DMS153 treated with DMSO at 0.1 percent for 48 hours (cell line): ENCODE data around the gene BCL2L15.

Experiments used
- DNase-seq: peaks from one replicate; lab custom pipeline; 2025; ENCODE audit not compliant: unreplicated experiment; lab: John Stamatoyannopoulos, UW

The BCL2L15 gene

DNA sequence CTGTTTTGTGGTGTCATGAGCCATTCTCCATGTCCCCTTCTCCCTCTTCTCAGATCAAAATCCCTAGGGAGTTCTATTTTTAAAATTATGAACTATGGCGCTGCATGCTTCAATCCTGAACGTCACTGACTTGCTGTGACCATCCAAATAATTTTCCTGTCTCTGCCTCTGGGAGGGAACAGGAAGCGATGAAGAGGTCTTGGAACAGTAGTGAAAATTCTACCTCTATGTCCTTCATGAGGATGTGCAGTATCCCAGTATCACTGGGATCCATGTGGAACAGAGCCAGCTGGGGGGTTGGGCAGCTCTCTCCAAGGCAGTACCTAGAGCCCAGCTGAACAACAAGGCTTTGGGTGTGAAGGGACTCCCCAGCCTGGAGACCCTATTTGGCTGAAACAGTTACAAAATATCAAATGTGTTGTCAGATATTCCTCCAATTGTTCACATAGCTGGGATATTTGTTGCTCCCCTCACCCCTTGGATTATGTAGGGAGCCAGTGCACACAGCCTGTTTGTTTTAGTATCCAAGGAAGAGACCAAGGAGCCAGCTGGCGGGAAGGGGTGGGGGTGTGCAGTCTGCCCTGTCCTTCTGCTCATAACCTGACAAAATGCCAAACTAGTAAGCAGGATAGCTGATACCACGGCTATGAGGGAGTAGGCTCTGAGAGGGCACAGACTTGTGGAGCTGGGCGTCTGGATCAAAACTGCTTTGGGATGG, 25.4 kb upstream of the BCL2L15 start:
- no peak for DNase-seq

DNA sequence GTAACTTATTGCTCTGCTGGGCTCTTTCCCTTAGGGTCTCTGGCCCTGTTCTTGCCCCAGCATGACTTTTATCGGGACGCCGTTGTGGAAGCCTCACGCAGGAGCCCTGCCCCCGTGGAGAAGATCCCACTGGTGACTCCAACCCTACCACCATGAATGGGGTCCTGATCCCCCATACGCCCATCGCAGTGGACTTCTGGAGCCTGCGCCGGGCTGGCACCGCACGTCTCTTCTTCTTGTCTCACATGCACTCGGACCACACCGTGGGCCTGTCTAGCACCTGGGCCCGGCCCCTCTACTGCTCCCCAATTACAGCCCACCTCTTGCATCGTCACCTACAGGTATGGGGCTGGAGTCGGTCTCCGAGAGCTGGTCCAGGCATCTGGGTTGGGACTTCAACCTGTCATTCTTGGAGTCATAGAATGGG, 18.1 kb upstream of the BCL2L15 start:
- DNase-seq: no peak

DNA sequence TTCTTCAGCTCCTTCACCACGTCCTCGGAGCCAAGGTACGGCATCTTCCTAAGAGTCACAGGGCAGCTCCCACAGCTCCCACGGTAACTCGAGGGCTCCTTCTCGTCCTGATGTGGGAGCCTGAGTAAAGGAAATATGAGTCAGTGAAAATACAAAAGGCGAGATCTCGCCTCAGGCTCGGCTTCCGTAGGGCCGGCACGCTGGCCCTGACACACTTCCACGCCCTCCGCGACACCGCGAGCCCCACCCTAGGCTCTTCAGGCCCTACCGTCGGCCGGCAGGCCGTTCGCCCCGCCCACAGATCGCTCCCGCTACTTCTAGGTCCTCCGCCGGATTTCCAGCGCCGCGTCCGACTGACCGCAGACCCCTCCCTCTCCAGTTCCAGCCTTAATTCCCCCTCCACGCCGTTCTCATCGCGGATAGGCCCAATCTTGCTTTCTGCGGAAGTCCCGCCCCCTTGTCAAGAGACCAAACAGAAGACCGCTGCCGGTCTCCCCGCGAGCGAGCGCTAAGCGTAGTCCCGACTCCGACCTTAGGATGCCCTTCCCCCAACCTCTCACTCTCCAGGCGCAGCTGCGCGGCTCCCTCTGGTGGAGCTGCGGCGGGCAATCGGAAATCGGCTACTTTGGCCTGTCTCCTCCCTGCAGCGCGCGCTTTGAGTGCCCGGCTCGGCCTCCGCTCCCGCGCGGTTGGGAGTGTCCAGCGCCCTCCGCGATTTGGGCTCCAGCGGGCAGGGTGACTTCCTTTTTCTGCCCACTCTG, 17.5 kb upstream of the BCL2L15 start, which contains the start of the genes AP4B1 and DCLRE1B:
AP4B1 (minus strand) TSS at position 126 of the 761 bp plus-strand sequence; CDS start at position 44, 82 bp downstream.
DCLRE1B (plus strand) TSS at position 653 of the 761 bp plus-strand sequence. CDS start 261 bp downstream, outside the sequence.
- DNase-seq: peak; percentile 95

DNA sequence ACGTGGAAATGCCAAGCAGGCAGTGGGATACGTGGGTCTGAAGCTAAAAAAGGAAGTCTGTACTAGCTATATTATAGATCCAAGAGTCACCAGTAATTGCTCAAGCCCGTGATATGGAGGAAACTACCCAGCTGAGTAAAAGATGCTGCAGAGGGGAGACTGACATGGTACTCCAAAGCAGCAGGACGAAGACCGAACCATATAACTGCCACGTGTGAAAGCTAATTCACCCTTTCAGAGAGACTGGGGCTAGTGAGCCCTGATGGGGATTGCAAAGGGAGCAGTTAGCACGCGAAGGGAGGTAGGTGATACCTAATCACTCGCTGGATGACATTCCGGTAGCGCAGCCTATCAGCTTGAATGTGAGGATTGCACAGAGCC, 16.9 kb upstream of the BCL2L15 start:
- DNase-seq: no peak

DNA sequence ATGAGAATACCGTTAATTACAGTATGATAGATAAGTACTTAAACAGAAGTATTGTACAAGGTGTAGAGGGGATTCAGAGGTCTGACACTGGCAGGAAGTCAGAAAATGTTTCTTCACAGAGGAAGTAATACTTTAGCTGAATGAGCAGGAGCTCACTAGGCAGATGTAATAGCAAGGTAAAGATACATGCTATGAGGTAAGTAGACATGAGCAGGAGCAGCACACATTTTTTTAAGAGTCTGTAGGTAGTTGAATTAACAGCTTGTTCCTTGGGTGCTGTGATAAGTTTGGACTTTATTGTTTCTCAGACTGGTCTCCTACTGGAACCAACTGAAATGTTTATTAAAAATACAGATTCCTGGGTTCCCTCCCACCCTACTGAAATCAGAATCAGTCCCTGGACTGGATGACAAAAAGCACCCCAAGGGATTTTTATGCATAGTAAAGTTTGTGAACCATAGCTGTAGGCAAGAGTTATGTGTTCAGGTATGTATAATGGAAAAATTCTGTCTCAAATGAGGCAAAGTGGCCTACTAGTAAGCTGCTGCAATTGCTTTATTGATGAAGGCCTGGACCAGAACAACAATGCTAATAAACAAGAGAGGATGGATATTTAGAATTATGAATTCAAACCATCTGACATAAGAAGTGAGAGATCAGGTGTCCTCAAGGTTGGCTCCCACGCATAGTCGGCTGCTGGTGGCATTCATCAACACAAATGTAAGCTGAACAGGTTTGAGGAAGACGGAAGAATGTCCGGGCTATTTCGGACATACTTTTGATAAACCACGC, 16.3 kb upstream of the BCL2L15 start:
- DNase-seq: no peak

DNA sequence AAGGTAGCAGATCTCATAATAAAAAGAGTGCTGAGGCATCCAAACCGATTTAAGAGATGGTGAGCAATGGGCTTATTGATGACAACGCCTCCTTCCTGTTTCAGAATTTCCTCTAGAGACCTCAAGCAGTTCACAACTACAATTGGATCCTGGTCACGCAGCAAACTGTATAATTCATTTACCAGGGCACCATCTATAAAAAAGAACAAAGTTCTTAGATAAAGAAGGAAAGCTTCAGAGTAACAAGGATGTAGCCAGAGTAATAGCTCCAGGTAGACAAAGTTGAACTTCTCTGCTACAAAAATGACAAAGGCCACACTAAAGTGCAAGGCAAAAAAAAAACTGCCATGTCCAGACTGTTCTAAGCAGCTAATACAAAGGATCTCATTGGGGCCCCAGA, 13.8 kb upstream of the BCL2L15 start:
- DNase-seq: no peak

DNA sequence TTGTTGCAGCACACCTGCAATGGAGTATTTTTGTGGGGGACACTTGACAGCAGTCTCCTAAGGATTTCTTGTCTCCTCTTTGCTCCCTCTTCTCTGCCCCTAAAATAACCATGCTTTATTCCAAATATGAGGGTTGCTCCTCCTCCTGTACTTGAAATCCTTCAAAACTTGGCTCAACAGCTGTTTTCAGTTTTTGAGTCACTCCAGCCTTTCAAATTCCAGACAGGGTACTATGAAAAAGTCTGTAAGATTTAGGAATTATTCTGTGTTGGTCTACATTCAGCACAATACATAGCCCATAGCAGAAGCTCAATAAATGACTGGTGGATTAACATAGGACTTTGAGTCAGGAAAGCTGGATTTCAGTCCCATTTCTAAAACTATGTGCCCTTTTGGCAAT, 11.7 kb upstream of the BCL2L15 start:
- DNase-seq: no peak

DNA sequence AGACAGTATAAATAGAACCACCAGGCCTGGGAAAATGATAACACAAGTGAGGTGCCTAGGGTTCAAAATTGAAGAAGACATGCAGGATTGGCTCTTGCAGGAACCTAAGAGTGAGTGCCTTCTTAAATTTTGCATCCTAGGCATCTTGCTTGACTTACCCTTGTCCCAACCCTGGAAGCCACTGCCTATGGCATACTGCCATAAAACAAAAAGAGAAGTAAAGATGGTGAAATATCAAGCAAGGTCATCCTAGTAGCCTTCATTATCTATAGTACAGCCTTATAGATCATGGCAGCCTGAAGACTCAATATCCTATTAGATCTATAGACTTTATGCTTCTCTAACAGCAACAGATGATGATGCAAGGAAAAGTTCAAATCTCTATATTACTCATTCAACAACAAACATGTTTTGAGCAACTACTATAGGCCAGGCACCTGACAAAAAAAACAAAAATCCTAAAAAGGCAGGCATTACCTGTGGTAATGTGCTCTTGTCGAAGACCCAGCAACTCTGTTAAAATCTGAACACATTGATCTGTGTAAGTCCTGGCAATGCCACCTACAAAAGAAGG, 10.9 kb upstream of the BCL2L15 start:
- DNase-seq: no peak

DNA sequence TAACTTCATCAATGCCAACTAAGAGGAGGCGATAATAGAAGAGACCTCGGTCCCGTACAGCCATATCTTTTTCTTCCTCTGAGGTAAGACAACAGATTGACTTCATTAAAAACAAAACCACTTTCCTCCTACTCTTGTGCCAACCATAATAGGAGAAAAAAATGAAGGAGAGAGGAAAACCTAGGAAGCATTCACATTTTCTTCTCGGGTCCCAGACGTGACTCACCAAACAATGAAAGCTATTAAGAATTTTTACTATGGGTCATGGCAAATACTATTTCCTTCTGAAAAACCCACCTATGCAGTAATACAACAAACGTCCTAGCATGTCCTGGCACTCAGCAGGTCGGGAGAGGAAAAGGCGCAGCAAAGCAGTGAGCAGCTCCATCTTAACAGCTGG, 8.6 kb upstream of the BCL2L15 start:
- no peak for DNase-seq

DNA sequence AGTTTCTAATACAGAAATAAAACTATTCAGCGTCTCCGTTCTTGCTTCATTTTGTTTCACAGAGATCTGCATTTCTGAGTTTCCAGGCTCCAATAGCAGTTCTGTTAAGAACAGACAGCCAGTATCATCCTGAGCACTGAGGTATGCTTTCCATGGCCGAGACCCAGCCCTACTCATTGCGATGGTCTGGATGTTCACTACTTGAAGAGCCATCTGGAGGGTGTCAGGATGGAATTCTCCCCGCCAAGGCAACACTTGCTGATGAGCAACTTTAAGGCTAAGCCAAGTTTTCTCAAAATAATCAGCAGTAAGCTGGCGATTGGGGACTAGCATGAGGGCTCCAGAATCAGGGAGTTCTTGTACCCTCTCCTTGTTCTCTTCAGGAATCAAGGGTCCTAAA, 7.7 kb upstream of the BCL2L15 start:
- no peak for DNase-seq

DNA sequence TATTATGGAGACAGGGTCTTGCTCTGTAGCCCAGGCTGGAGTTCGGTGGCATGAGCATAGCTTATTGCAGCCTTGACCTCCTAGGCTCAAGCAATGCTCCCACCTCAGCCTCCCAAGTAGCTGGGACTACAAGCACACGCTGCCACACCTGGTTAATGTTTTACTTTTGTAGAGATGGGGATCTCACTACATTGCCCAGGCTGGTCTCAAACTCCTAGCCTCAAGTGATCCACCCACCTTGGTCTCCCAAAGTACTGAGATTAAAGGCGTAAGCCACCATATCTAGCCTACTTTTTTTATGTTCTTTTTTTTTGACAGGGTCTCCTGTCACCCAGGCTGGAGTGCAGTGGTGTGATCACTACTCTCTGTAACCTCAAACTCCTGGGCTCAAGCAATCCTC, 5.9 kb upstream of the BCL2L15 start:
- no peak for DNase-seq

DNA sequence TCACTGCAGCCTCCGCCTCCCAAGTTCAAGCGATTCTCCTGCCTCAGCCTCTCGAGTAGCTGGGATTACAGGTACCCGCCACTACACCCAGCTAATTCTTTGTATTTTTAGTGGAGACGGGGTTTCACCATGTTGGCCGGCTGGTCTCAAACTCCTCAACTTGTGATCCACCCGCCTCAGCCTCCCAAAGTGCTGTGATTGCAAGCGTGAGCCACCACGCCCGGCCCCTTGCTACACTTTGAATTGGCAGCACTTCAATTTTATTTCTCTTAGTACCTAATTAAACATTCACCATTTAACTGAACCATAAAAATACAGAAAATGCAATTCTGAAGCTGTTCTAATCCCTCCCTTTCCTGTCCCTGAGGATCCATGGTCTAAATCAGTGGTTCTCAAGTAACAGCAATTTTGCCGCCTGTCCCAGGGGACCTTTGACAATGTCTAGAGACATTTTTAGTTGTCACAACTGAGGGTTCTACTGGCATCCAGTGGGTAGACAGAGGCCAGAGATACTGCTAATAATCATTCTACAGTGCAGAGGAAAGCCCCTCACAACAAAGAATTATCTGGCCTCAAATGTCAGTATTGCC, 4.3 kb upstream of the BCL2L15 start:
- no peak for DNase-seq

DNA sequence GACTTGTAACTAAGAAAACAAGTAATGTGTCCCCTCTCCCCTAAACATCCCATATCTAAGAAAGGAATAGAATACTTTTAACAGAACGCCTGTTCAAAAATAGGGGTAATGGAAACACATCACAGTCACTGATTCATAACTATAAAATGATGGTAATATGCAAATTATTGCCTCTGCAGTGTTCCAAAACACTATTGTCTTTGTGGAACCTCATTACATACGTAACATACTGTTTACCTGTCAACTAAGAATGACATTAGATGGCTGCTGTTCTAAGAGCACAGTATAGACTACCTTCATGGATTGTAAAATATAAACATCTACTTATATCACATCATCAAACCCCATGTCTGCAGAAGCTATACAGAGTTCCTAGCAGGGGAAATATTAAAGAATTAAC, 3.4 kb upstream of the BCL2L15 start:
- no peak for DNase-seq

DNA sequence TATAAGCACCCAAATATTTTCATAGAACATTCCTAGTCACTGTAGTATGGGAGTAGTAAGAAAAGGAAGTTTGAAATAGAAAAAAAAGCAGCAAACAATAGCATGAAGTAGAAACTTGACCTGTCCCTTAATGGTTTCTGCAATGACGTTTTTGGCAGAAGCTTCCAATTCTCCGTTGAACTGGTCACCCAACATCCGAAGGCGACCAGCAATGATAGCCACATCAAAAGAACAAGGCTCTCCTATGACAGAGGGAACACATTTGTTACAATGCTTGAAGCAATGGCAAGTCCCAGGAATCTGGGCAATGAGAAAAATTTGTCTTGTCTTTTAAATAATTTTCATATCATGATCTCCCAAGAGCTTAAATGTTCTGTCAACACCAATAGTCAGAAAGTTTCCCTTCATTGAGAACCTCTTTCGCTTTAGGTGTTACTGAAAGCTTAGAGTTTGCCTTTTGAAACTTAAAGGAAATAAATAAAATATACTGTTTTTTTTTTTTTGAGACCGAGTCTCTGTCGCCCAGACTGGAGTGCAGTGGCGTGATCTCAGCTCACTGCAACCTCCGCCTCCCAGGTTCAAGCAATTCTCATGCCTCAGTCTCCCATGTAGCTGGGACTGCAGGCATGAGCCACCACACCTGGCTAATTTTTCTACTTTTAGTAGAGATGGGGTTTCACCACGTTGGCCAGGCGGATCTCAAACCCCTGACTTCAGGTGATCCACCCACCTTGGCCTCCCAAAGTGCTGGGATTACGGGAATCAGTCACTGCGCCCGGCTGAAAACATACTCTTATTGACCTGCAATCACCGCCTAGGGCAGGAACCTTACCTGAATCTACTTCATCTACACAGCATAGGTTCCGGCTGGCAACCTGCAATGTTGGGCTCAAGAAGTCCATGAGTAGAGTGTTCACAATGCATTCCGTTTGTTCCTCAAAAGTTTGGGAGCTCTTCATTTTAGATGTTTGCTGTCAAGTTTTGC, 672 bp downstream of the BCL2L15 start:
- no peak for DNase-seq

DNA sequence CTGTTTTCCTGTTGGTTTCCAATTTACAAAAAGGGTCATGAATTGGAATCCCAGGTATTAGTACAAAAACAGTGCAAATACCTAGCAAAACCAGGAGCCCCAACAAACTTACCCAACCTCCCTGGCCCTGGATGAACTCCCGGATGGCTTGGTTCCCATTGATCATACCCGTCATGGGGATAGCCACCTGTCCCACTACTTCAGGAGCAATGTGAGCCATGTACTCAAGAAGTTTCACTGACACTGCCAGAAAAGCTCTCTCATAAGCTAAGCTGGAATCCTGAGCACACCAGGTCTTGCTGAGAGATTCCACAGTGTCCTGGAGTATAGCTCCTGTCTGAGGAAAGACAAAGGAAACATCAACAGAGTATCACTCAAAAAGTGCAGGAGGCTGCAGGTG, 5.7 kb downstream of the BCL2L15 start:
- no peak for DNase-seq

DNA sequence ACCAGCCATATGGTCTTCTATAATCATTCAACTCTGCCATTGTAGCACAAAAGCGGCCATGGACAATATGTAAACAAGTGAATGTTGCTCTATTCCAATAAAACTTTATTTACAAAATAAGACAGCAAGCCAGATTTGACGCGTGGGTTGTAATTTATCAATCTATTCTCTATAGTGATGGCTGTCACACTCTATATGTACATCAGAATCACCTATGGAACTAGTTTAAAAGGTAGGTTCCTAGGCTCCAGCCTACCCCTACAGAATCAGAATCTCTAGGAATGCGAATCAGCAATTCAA, 7.7 kb downstream of the BCL2L15 start:
- DNase-seq: no peak

DNA sequence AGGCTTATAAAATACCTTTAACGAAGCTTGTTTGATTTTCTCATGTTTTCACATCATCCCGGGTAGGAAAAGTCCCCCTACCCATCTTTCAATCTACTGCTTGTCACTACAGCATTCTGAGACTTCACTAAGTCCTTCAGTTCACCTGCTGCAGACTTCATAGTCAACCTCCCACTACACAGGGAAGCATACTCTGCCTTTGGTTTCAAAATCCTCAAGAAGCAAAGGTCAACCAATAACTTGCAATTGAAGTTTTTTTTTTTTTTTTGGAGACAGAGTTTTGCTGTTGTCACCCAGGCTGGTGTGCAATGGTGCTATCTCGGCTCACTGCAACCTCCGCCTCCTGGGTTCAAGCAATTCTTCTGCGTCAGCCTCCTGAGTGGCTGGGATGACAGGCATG, 11.2 kb downstream of the BCL2L15 start:
- DNase-seq: no peak

DNA sequence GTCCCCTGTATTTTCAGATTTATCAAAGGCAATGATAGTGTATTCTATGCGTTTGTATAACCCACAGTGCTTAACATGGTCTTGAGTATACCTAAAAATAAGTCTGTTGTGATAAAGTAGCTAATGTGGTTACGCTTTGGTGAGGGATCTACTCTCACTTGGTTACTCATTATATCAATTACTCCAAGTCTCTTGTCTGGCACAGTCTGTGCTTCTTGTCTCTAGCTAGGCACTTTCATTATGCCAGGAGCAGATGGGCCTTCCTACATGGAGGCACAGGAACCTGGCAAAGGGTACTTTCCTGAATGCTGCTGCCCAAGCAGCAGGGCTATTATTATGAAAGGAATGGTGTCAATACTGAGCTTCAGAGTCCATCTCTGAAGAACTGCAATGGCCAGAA, 11.7 kb downstream of the BCL2L15 start:
- no peak for DNase-seq

DNA sequence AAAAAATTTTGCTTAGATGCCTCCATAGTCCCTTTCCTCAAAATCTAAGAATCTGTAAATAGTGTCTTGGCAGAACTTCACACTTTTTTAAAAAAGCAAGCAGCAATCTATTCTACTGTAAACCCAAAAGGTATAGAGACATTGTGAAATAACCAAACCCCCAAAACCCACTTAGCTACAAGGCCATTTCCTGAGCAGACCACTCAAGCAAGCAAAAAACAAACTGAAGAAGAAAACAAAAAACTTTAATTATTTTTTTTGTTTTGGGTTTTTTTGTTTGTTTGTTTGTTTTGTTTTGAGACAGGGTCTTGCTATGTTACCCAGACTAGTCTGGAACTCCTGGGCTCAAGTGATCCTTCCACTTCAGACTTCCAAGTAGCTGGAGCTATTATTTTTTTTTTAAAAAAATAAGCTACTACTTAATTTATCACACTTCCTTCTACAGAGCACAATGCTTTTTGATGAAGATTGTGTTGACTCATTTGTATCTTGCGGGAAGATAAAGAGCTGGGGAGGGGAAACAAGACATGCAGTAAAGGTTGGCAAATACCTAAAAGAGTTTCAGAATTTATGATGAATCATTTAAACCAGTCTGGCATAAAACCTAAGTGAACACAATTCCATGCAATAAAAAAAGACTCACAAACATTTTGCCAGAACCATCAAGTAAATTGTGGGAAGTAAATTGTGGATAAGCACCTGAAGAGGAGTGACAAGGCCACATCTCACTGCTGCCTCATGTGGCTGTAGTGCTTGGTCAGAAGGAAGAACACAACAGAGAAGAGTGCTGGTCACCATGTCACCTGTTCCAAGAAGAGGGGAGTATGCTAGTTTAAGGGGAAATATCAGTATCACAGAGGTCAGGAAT, 13.1 kb downstream of the BCL2L15 start:
- DNase-seq: no peak
